ENCODE measurements around the gene ROBO1.

ROBO1 gene

DNA sequence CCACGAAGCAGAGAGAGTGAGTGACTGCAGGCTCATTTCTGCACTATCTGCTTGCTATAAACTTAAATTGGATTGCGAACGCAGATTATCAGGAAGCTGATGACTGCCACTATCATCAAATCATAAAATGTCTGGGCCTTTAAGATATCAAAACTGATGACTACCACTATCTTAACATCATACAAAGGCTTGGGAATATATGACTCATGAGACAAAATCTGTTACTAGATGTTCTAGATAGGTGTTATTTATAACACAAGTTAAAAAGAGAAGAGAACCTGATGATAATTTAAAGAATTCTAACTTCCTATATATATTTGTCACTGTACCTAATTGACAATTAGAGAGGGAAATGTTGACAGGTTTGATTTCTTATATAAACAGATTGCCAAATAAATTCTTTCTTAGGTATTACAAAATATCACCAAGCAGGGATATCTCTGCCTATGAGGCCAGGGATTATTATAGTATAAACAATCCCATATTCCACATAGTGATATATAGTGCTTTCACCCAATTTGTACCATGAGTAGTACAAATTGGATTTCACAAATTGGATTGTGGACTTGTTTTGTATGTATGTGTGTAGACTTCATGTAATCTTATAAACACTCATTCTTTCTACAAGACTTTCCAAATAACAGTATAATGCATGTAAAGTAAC, 1157.2 kb downstream of the ROBO1 start:
- in situ Hi-C loops (cut with MboI; ENCODE audit: low sequenced_read_pairs) = no loop called here

DNA sequence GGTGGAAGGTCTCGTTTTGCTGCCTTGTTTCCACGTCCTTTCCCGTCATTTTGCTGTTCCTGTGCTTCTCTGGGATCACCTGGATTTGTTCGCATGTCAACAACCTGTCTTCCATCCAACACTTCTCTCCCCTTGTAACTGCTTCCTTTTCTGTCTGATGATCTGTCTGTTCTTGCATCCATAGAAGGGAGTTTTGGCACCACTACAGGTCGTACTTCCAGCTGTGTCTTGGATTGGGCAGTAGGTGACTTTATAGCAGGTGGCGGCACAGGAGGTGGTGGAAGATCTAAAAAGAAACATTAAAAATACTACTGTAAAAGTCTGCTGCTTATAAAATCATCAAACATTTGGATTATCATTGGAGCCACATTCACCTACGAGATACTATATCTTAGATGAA, 1161.0 kb downstream of the ROBO1 start:
- in situ Hi-C loops (cut with MboI; ENCODE audit: low sequenced_read_pairs) = no loop called here

DNA sequence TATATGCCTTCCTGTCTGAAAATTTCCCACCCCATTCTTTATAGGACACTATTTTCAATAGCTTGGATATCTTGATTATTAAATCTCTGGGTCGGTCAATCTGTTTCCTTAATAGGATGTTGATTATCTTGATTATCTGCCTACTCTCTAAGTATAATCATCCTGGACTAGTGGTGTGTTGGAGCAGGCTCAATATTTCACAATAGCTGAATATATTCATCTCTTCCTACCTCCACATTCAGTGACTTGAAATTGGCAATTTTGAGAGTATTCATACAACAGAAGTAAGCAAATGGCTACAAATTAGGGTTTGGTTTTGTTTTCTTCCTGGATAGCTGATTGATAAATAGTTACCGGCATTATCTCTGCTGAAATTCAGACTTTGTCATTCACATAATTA, 1162.6 kb downstream of the ROBO1 start:
- in situ Hi-C loops (cut with MboI; ENCODE audit: low sequenced_read_pairs) = no loop called here

DNA sequence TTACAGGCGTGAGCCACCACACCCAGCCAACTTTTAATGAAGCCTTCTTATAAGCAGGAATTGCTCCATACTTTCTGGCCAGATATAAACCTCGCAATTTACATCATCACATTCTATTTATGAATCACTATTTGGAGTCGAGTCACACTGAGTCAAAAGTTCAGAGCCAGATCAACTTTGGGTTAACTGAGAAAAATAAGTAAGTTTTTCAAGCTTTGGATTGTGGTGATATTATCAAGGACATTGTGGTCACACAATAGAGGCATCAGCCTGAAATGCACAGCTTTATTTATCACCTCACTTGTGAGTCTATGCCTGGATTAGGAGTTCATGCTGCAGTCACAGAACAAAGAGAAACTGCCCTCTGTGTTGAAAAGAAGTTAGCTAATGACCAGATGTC, 1163.5 kb downstream of the ROBO1 start:
- in situ Hi-C loops (cut with MboI; ENCODE audit: low sequenced_read_pairs) = no loop called here

DNA sequence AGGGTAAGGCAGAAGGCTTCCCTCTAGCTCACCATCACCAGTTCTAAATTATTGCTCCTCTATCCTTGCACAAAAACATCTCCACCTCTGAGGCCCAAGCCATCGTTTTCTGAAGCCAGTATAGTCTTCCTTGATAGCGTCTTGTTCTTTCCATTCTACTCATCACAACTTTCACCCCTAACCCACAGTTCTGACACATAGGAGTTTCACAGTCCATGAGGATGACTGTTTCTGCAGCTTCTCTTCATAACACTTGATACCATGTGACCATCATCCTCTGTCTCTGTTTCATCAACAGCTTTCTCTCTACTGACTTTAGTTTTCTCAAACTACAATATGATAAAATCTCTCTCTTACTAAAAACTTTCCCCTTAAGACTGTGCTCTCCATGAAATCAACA, 1166.5 kb downstream of the ROBO1 start:
- in situ Hi-C loops (cut with MboI; ENCODE audit: low sequenced_read_pairs) = no loop called here

DNA sequence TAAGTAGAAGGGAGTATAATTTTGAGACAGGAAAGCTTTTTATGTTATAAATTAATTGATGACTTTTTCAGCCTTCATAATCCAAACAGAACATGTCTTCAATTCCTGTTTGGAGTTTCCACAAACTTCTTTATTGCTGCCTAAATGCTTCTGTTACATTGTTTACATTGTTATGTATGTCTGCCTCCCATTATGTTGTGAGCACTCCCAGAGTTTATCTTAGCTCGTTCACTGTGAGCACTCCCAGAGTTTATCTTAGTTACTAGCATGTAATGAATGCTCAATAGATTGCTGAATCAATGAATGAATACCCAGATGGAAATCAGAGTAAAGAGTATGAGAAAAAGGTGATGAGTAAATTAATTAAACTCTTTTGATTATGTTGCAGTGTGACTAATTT, 1178.0 kb downstream of the ROBO1 start:
- in situ Hi-C loops (cut with MboI; ENCODE audit: low sequenced_read_pairs) = no loop called here

DNA sequence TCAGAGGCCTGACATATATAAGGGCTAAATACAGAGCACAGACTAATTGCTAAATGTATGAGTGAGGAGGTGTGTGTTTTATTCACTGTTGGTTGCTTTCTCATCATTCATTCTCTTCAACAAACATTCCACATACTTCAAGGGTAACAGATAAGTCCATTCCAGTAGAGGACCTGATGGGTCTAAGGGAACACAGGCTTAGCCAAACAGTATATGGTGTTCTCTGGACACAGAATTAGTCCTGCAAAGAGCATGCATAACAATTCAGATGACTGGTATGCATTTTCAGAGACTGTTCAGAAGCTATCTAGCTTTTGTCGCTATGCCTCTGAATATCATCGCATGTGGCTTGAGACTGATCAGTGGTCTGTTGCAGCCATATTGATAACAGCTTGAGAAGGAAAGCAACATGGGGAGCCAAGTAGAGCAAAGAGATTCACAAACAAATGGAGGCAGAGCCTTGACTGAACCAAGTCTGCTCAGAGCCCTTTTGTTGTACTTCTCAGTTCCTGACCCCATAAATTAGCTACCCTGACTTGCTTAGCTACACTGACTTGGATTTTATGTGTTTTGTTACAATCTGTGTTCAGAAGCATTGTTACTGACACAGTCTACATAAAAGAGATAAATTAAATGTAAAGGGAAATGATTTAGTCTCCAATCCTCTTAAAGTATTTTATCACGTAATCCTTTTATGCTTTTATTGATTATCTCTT, 1178.7 kb downstream of the ROBO1 start:
- in situ Hi-C loops (cut with MboI; ENCODE audit: low sequenced_read_pairs) = no loop called here

DNA sequence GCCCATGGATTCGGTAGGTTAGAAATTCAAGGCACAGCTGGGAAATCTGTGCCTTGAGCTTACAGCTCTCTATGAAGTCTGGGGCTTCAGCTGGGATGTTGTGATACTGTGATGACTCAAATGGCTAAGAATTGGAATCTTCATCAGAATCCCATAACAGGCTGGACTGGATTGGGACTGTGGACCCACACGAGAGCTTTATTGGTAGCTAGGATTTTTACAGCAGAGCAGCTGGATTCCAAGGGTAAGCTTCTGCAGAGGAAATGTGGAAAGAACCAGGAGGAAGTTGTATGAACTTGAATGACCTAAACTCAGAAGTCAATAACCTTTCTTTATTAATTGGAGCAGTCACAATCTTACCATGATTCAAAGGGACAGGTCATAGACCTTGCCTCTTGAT, 1187.1 kb downstream of the ROBO1 start:
- in situ Hi-C loops (cut with MboI; ENCODE audit: low sequenced_read_pairs) = no loop called here

DNA sequence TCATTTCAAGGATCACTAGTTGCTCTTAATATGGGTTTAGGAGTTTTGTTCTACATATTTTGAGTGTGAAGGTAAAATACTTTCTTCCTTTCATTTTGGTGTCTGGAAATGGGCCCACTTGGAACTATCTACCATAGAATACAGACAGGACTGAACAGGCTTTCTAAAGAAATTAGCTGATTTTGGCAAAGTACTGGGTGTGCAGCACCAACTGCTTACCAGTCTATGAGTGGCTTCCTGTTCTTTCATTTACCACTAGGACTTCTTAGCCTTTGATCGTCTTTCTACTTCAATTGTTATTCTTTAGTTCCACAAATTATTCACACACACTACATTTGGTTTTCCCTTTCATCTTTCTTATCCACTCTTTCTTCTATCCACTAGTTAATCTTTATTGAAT, 1196.3 kb downstream of the ROBO1 start:
- in situ Hi-C loops (cut with MboI; ENCODE audit: low sequenced_read_pairs) = no loop called here

DNA sequence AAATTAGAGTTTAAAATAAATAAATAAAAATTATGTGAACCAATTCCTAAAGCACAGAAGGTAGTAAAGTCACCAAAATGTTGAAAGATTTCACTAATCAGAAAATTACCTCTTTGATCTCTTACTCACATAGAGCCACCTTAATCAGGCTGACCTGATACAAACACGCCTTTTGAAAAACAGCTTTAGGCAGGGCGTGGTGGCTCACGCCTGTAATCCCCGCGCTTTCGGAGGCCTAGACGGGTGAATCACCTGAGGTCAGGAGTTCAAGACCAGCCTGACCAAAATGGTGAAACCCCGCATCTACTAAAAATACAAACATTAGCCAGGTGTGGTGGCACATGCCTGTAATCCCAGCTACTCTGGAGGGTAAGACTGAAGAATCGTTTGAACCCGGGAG, 1197.3 kb downstream of the ROBO1 start:
- in situ Hi-C loops (cut with MboI; ENCODE audit: low sequenced_read_pairs) = no loop called here

DNA sequence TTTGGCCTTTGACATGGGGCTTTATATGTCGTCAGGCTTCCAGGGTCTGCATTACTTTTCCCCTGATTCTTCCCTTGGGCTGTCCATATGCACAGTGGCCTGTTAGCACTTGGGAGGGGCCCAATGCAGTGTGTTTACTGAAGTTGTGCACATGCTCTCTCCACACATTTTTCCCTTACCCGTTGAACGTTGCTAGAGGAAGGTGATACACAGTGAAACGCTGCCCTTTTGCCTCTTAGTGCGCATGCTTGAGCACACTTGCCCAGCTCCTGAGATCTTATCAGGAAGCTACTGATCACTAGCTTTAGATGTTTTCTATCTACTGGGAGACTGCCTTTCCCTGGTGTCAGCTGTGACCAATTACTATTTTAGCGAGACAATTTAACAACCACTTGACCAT, 1198.0 kb downstream of the ROBO1 start:
- in situ Hi-C loops (cut with MboI; ENCODE audit: low sequenced_read_pairs) = no loop called here

DNA sequence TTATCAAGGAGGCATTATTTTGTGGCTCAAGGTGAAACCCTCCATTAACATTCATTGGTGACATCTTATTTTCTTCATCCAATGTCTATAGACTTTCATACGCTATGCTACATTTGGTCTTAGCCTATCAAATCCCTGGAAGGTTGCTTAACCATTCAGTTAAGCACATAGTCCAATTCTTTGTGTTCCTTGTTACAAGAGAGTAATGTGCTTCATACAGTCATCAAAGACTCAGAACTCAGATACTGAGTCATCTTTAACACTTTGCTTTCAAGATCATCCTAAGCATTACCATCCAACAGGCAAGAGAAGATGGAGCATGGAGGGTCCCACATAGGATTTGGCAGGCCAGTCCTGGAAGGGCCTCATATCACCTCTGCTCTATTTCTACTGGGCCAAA, 1202.1 kb downstream of the ROBO1 start:
- in situ Hi-C loops (cut with MboI; ENCODE audit: low sequenced_read_pairs) = no loop called here

DNA sequence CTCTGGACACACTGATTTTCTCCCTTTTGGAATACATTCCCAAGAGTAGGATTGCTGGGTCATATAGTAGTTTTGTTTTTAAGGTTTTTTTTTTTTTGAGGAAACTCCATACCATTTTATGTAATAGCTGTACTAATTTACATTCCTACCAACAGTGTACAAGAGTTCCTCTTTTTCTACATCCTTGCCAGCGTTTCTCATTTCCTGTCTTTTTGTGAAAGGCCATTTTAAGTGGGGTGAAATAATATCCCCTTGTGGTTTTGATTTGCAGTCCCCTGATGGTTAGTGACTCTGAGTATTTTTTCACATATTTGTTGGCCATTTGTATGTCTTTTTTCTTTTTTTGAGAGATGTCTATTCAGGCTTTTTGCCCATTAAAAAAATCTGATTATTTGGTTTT, 1205.5 kb downstream of the ROBO1 start:
- in situ Hi-C loops (cut with MboI; ENCODE audit: low sequenced_read_pairs) = no loop called here
